NCI-H1417 treated with DMSO at 0.1 percent for 48 hours (cell line): ENCODE results near the gene SLC25A3.
"Not testable (repeated sequence)": the region's sequence is repeated elsewhere in the genome, so short reads cannot be mapped to it uniquely, and the experiment has no call there.

Experiments used
- DNase-seq: peaks from one replicate; lab custom pipeline; 2025; lab: John Stamatoyannopoulos, UW

SLC25A3 gene

DNA sequence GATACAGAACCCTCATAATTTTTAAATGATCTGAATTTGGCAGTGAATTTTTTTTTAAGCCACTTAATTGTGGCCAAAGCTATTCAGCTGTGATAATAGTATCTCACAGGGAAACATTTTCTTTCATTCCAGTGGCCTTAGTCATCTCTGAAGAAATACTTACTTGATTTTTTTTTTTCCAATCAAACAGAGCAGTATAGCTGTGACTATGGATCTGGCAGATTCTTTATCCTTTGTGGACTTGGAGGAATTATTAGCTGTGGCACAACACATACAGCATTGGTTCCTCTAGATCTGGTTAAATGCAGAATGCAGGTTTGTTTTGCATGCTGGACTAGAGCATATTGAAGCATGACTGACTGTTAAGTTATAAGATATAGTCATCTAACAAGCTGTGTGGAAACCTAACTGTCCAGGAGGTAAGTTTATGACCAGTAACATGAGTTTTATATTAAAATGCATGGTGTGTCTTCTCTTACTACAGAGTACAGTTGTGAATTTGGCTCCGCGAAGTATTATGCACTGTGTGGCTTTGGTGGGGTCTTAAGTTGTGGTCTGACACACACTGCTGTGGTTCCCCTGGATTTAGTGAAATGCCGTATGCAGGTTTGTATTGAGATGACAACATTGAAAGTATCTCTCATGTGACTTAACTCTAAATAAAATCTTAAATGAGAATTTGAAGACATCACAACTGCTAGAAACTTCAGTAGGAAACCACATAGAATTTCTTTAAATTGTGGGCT is 1.9 kb downstream of the SLC25A3 start:
- DNase-seq, result no peak

GRCh38 chr12:98597313-98597712 is 3.8 kb downstream of the SLC25A3 start:
- DNase-seq, result not testable (repeated sequence)

DNA sequence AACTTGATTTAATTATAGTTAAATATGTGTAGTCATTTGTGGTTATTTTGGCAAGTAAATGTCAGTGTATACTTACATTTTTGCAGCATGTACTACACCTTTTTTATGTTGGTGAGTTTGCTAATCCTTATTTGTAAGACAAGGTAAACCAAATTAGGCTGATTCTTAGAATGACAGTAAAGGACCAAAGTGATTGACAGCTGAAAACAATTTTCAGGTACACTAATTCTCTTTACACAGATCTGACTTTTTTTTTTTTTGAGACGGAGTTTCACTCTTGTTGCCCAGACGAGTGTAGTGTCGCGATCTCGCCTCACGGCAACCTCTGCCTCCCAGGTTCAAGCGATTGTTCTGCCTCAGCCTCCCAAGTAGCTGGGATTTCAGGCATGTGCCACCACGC is 8.4 kb downstream of the SLC25A3 start:
- no peak for DNase-seq

GRCh38 chr12:98606359-98606988 is 13.0 kb downstream of the SLC25A3 start:
- no peak for DNase-seq

DNA sequence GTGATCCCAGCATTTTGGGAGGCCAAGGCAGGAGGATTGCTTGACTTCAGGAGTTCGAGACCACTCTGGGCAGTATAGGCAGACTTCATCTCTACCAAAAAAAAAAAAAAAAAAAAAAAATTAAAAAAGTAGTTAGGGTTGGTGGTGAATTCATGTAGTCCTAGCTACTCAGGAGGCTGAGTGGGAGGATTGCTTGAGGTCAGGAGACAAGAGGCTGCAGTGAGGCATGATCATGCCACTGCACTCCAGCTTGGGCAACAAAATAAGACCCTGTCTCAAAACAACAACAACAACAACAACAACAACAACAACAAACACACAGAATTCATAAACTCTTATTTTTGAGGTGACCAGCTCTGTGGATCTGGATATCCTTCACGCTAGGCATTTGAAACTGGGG is 17.1 kb downstream of the SLC25A3 start:
- DNase-seq, result no peak

DNA sequence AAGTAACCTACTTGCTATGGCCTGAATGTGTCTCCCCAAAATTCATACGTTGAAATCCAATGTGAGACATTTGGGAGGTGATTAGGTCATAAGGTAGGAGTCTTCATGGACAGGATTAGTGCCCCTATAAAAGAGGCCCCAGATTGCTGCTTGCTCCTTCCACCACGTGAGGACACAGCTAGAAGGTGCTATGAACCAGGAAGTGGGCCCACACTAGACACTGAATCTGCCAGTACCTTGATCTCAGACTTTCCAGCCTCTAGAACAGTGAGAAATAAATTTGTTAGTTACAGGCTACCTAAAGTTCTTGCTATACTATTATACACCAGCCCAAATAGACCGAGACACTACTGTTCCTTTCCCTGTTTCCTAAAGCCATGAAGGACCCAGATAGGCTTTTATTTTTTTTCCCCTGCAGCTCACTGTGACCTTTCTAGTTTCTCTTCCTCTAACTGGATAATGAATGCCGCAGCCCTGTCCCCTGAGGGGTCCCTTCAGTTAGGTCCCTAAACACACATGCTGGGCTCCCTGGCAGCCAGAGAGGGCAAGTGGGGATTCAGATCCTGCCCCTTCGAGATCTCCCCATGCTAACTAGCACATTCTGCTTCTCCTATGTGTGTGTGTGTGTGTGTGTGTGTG is 19.3 kb downstream of the SLC25A3 start:
- DNase-seq, result no peak

- DNase-seq, result no peak
Observed at GRCh38 chr12:98618952-98619351, 25.5 kb downstream of the SLC25A3 start.

DNA sequence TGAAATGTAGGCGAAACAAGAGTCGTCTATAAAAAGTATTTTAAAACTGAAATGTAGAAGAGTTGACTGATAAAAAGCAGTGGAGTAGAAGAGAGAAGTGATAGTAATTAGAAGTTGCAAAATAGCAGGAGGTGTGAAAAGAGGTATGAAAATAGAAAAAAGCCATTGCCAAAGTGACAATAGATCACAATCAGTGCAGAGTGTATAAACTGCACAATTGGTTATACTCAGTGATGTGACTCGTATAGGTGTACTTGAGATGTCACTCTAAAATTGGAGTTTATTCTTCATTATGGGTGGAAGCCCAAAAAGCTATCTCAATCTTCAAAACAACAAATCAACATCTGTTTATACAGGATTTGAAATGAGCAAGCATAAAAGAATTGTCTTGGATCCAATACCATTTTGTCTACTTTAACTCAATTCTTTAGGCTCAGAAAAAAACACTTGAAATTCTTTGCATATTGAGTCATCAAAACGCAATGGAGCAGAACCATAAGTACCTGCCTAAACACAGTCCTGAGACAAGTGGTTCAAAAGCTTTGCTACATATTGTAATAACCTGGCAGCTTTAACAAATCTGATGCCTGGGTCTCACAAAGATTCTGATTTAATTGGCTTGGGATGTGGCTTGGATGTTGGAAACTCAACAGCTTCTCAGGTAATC is 42.3 kb downstream of the SLC25A3 start:
- no peak for DNase-seq

DNA sequence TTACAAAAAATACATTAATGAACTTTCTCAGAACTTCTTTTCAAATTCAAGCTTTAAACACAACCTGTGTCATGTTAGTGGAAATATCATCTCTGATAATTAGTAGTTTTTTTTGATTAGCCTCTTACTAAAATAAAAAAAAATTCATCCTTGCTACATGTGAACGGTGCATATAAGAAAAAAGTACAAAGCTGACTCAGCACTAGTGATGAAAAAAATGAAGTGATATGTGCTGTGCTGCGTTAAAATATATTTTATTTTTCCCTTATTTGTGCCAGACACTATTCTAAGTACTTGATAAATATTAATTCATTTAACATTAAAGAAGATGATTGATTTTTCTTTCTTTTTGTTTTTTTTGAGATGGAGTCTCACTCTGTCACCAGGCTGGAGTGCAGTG is 43.6 kb downstream of the SLC25A3 start:
- DNase-seq, result no peak

- DNase-seq, result no peak
Observed at GRCh38 chr12:98638009-98638408, 44.5 kb downstream of the SLC25A3 start.

- DNase-seq, result no peak
Observed at GRCh38 chr12:98639491-98639890, 46.0 kb downstream of the SLC25A3 start.

GRCh38 chr12:98642801-98643200 is 49.3 kb downstream of the SLC25A3 start:
- not testable (repeated sequence) for DNase-seq

- DNase-seq, result no peak
Observed at GRCh38 chr12:98644433-98644711, 50.9 kb downstream of the SLC25A3 start.

GRCh38 chr12:98644712-98645571 is 51.5 kb downstream of the SLC25A3 start, which contains the start of the genes APAF1 and IKBIP:
APAF1 (plus strand) TSS chr12:98645290; CDS start chr12:98648360, 3,070 bp downstream.
IKBIP (minus strand) TSS chr12:98644788; CDS start chr12:98644701, 87 bp downstream.
- DNase-seq, result peak; percentile 68

DNA sequence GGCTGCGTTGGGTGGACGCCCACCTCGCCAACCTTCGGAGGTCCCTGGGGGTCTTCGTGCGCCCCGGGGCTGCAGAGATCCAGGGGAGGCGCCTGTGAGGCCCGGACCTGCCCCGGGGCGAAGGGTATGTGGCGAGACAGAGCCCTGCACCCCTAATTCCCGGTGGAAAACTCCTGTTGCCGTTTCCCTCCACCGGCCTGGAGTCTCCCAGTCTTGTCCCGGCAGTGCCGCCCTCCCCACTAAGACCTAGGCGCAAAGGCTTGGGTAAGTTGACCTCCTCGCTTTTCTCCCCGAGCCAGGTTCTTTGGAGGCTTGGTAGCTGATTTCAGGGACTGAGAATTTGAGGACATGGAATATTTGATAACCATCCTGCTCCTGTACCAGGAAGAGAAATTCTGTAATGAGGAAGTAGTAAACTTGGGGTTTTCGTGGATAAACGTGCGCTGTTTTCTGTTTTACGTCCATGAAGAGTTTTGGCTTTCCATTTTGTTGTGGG is 52.1 kb downstream of the SLC25A3 start:
- no peak for DNase-seq

DNA sequence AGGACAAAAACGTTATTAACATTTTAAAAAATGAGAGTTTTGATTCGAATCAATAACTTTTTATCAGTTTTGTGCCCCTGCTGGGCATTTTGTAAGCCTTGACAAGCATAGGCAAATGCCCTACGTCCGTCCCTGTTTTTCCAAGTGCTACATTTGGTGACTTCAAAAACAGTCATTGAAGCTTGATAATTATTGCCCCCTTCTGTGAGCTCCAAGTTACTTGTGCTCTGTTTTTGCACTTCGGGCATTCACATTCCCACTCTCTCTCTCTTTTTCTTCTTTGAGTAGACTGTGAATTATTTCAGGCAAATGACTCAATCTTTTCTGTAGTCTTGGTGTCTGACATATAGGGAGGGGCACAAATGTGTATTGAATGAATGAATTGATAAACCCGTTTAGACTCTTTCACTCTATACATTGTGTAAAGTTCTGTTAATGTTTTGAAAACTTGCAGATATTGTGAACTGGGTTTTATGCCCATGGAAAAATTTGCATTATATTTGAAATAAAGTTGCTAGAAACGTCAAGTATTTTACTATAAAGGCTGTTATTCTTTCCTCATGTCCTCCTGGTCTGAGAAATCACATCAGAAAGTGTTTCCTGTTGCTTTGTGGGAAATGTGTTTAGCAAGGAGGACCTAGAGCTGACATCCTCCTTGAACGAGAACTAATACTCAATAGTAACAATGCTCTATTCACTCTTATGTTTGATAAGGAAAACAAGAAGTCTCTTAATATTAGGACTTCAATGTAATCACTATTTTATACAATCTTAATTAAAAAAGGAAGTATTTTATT is 53.0 kb downstream of the SLC25A3 start:
- no peak for DNase-seq

DNA sequence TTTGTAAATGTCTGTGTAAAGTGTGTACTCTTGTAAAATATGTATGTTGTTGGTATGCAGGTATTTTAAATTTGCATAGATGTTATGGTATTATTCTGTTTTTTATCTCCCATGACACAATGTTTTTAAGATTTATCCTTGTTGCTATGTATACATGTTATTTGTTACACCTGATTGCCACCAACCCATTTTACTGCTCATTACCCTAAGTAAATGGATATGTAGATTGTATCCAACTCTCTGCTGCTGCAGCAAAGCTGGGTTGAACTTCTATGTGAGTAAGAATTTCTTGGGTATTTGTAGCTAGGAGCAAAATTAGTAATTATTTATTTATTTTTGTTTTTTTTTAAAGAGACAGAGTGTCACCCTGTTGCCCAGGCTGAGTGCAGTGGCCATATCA is 57.8 kb downstream of the SLC25A3 start:
- DNase-seq, result no peak

DNA sequence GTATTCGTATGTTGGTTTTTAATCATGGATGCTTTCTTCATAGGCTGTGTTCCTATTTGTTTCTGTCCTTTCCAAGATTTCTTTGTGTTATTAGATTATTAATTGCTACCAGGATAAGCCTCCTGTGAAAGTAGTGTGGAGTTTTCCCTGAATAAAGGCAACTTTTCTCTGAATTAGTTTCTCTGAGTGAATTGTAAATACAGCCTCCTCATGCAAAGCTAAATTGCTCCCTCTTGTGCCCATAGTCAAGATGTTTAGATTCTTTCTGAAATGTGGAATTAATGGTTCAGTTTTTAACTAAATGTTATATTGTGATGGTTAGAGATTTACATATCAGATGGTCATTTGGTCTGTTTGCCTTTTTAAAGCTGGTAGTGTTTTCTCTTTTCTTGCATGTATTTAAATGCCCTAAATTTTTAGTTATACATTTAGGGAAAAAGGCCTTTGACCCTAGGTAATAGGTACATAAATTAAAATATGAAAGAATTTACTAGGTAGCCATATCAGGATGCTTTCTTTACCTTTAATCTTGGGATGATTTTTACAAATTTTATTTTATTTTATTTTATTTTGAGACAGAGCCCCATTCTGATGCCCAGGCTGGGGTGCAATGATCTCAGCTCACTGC is 60.5 kb downstream of the SLC25A3 start:
- DNase-seq, result peak; percentile 14
